Endometrium (tissue), 2 donors: ENCODE measurements around the gene MPP3.
"Not testable (repeated sequence)": the region's sequence is repeated elsewhere in the genome, so short reads cannot be mapped to it uniquely, and the experiment has no call there.

ENCODE experiments used
- FAIRE-seq: peaks from 2 replicates; lab custom pipeline; 2012; peaks lifted over from hg19 to GRCh38; lab: Jason Lieb, UNC
- donor health status: control.
- donor health status: control.

Gene MPP3

DNA sequence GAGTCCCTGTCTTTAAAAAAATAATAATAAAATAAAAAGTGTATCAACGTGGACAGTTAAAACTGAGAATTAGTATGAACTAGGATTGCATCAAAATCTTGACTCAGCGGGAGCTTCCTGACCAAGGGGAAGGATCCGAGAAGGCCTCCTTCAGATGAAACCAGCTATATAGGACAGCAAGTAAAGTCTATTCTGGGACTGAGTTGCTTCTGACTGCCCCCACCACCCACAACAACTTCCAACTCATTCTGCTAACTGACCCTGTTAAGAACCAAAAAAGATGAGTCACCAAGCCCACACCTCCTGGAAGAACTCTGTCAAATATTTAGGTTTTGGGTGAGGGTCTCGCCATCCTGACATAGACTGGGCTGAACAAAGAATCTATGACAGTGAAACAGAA lies 24.9 kb downstream of the MPP3 start:
- FAIRE-seq, result no peak

DNA sequence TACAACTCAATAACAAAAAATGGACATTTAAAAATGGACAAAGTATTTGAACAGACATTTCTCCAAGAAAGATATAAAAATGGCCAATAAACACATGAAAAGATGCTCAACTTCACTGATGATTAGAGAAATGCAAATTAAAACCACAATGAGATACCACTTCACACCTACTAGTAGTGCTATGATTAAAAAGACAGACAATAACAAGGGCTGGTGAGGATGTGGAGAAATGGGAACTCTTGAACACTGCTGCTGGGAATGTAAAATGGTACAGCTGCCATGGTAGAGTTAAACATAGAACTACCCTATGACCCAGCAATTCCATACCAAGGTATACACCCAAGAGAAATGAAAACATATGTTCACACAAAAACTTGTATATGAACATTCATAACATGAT lies 27.8 kb downstream of the MPP3 start:
- FAIRE-seq, result no peak

DNA sequence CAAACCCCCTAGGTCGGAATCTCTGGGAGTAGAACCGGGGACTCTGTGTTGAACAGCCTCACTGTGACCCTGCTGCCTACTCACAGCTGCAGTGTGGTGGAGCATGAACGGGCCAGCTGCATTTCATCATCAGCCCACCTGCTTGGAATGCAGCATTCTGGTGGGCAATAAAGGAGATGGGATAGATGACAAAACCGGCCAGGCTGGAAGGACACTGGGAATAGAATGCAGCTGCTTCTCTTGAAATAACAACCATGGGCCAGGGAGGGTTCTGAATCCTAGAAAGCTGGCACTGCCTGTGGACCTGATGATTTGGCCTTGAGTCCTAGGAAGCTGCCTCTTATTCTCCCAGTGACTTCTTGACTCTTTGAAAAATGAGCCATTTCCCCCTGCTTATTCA lies 29.2 kb downstream of the MPP3 start:
- no peak for FAIRE-seq

DNA sequence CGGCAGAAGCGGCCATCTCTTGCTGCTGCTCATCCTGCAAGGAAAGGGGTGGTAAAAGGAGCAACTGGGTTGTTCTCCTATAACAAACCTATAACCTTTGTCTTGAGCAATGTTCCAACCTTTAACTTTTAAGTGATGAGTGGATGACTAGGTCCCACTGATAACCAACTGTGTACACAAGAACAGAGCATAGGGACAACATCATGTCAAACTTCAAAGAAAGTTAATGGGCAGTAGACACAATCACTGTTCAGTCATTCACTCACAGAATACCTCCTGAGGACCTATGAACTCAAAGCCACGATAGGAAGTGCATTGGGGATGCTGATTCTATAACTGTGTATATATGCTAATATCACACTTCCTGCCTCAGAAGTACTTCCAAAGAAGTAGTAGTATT lies 31.1 kb downstream of the MPP3 start:
- no peak for FAIRE-seq

DNA sequence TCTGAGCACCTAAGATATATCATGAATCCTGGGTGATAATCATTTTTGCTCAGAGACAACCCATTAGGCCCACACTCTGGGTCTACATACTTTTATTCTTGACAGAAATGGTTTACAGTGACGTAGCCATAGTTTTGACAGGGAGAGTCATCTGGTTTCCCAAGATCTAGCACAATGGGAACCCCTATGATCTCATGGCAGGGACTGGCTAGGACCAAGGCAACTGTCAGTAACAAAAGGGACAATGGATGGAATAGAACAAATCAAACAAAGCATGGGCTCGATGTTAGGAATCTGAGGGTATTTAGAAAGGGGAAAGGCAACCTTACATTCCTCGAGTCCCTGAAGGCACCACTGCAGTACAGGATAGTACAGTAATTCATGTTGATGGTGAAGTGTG lies 32.2 kb downstream of the MPP3 start:
- FAIRE-seq, result no peak

DNA sequence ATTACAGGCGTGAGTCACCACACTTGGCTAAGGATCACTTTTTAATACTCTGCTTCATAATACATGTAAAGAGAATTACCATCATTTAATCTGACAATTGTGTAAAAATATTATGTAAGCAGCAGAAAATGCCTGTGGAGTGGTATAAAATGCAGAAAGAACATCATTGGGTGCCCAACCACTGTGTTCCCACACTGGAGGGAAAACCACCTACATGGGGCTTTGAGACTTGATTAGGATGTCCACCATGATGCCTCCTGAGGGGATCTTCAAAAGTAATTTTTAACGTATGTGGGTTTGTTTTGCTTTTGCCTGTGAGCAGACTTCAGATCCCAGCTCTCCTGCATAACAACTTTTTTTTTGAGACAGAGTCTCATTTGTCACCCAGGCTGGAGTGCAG lies 33.9 kb downstream of the MPP3 start:
- FAIRE-seq, result no peak

DNA sequence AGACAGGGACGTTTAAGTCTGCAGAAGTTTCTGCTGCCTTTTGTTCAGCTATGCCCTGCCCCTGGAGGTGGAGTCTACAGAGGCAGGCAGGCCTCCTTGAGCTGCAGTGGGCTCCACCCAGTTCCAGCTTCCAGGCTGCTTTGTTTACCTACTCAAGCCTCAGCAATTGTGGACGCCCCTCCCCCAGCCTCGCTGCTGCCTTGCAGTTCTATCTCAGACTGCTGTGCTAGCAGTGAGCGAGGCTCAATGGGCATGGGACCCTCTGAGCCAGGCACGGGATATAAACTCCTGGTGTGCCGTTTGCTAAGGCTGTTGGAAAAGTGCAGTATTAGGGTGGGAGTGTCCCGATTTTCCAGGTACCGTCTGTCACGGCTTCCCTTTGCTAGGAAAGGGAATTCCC lies 34.9 kb downstream of the MPP3 start:
- not testable (repeated sequence) for FAIRE-seq

DNA sequence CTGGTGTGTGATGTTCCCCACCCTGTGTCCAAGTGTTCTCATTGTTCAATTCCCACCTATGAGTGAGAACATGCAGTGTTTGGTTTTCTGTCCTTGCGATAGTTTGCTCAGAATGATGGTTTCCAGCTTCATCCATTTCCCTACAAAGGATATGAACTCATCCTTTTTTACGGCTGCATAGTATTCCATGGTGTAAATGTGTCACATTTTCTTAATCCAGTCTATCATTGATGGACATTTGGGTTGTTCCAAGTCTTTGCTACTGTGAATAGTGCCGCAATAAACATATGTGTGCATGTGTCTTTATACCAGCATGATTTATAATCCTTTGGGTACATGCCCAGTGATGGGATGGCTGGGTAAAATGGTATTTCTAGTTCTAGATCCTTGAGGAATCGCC lies 40.3 kb downstream of the MPP3 start:
- not testable (repeated sequence) for FAIRE-seq

DNA sequence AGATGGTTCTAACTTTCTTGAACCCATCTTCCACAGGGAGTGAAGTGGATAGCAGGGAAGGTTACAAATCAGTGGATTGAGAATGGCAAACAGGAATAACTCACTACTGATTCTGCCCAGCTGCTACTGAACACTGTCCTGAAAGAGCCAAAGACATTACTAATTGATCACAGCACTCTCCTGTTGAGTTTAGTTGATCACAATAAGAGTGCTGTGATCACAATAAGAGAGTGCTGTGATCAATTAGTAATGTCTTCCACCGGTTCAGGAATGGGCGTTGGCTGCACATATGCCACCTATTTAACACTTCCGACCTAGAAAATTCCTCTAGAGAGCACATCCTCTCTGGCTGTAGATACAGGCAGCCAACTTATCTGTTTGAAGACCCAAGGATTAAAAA lies 41.4 kb downstream of the MPP3 start:
- no peak for FAIRE-seq

DNA sequence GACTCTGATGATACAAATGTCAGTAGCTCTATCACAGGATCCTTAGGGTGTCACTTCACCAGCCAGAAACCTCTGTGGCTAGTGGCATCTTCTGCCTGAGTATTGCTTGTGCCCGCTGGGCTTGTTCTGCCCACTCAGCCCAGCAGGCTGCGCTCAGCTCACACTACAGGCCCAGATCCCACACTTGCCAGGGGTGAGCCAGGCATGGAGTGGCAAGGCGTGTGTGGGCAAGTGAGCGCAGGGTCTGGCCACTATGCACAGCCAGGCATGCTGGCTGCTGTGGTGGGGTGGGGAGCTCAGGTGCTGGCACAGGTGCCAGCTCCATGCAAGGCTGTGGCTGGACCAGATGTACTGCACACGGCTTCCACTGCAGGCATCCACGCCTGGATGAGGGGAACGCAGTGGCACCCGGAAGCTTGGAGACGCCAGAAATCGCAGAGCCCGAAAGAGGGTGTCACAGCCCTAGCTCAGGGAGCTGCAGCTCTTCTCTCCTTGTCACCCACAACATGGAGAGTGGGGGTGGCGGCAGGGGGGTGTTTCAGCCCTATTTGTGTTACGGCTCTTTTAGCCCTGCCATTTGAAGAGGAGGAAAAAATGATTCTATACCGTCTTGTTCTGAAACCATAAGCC lies 42.5 kb downstream of the MPP3 start:
- no peak for FAIRE-seq

DNA sequence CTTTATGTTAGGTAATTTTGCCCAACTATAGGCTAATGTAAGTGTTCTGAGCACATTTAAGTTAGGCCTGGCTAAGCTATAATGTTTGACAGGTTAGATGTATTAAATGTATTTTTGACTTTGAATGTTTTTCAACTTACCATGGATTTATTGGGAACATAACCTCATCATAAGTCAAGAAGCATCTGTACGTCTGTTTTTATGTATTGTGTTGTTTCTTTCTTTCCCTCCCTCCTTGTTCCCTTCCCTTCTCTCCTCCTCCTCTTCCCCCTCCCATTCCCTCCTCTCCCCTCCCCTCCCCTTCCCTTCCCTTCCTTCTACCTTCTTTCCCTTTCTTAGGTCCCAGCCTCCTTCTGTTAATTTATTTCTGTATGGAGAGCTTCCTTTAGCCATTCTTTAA lies 43.5 kb downstream of the MPP3 start:
- no peak for FAIRE-seq

DNA sequence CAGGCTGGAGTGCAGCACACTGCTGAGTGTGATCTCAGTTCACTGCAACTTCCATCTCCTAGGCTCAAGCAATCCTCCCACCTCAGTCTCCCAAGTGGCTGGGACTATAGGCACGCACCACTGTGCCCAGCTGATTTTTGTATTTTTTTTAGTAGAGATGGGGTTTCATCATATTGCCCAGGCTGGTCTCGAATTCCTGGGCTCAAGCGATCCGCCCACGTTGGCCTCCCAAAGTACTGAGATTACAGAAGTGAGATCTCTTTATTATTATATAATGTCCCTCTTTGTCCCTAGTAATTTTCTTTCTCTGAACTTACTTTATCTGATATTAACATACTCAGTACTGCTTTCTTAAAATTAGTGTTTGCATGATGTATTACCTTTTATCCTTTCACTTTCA lies 44.4 kb downstream of the MPP3 start:
- FAIRE-seq, result no peak

DNA sequence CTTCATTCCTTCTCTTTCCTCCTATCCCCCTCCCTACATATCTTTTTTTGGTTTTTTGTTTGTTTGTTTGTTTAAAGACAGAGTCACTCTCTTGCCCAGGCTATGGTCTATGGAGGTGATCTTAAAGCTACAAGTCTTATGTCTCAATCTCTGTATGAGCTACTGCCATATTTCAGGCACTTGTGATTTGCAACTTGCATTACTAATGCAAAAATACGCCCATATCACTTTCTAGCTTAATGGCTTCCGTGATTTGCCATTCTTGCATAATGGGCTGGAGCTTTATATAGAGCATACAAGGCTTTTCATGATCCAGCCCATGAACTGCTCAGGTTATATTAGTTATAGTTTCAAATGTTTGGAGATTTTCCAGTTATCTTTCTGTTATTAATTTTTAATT lies 45.2 kb downstream of the MPP3 start:
- no peak for FAIRE-seq

DNA sequence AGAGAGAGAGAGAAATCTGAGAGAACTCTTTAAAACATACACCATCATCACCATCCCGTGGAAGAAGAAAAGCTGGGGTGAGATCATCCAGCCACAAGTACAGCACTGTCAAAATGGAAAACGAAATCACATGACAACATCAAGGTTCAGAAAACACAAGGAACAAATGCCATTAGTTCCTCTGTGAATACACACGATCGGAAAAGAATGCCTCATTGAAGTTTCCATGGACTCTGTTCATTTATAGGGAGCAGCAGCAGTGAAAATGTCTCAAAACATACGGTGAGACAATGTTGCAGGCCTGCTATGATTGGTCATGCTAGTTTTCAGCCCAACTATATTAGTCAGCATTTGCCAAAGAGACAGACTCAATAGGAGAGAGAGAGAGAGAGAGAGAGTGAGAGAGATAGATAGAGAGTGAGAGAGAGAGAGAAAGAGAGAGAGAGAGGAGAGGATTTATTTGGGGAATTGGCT lies 48.3 kb downstream of the MPP3 start:
- no peak for FAIRE-seq

DNA sequence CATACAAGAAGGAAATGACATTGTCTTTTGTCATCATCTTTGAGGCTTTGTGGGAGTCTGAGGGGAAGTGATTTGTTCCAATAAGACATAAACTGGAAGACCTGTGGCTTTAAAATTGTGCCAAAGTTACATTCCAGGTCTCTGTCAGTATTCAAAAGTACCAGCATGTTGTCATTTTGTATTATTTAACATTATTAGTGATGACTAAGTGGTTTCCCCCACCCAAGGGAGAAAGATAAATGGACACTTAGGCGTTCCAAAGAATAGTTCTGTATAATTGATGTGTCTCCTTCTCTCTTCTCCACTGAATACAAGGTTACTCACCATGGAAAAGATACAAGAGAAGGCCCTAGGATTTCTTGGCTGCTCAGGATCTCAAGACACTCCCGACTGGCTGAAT lies 48.9 kb downstream of the MPP3 start:
- no peak for FAIRE-seq

DNA sequence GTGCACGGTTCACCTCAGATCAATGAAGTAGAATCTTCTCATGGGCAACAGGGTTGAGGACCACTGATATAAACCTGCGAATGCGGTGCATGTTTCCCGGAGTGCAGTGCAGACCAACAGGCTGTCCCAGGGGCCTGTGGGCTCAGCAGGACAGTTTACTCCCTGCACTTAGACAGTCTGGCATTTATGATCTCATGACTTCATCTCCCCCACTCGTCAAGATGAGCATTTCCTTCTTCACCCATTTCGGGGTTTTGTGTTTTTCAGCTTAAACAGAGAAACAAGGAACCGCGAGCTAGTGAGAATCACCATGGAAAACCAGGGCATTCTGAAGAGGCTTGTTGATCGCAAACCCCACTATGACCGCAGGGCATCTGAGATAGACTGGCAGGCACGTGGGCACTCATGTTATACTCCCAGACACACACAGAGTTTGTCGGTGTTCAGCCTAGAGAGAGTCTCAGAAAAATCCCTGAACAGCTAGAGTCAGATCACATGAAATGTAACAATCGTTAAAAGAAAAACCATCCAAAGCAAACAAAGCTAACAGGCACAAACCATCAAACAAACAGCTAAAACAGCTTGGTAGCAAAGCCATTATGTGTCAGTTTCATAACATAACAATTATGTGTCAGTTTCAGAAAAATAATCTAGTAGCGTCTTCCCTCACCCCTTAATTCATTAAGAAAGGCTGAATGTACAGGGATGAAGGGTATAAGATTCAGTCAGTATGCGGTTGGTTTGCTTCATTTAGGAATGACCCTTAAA lies 49.8 kb downstream of the MPP3 start:
- FAIRE-seq, result no peak

DNA sequence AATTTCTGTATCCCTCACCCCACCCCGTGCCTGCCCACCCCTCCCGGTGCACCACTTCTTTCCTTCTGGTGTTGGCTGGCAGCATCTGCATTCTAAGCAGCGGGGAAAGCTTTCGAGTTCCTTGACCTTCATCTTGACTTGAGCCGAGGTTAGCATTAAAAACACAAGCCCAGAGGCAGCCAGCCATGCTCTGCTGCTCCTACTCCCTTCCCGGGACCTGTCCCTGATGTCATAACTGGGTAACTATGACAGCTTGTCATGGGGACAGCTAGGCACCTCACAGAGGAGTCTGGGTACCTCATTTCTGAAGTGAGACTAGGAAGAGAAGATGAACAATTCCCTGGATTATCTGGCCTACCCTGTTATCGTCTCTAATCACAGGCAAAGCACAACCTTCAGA lies 52.8 kb downstream of the MPP3 start, which contains the start of gene CFAP97D1:
Gene CFAP97D1 (plus strand): TSS at position 301 of the 400 bp plus-strand sequence. CDS start 28 bp downstream, at position 329.
- FAIRE-seq, result no peak

DNA sequence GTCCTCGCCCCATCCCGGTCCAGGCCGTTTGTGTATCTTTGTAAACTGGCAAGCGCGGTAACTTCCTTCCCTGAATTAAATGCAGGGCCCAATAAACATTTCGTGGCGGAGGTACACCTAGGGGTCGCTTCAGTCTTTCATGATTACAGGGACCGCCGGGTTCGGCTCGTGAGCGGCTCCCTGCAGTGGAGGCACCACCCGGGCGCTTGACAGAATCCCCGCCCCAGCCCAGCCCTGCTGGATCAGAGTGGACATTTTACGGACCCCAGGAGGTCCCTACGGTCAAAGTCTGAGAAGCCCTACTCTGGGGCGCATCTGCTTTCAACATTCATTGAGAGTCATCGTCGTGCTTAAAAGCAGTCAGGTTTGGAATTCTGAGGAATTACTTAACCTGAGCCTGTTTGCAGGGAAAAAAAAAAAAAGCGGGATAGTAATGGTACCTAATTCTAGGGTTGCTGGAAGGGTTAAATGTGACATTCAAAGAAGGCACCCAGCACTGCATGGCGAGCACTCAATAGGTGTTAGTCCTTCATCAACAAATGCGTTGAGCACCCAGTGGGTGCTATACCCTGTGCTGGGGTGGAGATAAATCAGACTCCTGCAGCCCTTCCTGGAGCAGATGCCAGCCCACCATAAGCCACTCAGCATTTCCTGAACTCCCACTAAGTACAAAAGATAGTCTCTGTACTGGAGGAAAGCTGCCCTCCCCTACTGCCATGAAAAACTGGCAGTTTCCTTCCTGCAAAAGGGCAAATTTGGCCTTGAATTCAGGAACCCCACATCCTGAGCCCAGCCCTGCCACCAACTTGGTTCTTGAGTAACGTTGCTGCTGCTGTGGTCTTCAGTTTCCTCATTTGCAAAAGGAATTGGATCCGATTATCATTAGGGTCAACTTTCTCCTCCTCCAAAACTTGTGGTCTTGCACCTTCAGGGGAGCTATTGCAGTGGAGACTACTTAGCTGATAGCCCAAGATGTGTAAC lies 53.5 kb downstream of the MPP3 start:
- FAIRE-seq, result no peak

DNA sequence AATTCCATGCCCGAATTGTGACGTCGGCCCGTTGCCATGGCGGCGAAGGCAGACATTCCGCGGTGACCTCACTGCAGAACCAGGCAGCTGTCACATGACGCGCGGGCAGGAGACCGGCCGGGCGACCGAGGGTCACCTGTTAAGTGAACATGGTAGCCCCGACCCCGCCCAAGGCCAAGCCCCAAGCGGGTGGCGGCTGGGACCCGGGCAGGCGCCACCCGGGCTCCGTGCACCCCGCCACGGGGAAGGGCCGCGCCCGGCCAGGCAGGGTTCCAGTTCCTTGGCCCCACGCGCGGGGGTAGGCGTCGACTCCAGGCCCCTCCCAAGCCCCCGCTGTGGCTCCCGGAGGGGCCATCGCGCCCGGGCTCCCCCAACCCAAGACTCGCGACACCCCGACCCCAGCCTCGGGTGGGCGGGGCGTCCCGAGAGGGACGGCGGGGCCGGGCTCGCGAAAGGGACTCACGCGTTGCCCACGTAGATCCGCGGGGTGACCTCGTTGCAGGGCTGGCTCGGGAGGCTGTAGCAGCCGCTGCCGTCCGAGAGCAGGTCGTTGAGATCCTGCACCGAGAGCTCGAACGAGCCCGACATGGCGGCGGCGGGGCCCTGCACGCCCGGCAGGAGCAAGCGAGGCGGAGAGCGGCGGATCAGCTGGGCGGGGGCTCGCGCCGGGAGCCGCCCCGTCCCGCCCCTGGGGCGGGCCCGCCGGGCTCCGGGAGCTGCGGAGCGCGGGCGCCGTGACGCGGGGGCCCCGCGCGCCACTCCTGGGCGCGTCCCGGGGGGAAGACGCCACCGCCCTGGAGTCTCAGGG lies 54.4 kb downstream of the MPP3 start, which contains the start of gene DUSP3:
Gene DUSP3 (minus strand): TSS at position 641 of the 808 bp plus-strand sequence. CDS start 53 bp downstream, at position 588.
- FAIRE-seq, result no peak

DNA sequence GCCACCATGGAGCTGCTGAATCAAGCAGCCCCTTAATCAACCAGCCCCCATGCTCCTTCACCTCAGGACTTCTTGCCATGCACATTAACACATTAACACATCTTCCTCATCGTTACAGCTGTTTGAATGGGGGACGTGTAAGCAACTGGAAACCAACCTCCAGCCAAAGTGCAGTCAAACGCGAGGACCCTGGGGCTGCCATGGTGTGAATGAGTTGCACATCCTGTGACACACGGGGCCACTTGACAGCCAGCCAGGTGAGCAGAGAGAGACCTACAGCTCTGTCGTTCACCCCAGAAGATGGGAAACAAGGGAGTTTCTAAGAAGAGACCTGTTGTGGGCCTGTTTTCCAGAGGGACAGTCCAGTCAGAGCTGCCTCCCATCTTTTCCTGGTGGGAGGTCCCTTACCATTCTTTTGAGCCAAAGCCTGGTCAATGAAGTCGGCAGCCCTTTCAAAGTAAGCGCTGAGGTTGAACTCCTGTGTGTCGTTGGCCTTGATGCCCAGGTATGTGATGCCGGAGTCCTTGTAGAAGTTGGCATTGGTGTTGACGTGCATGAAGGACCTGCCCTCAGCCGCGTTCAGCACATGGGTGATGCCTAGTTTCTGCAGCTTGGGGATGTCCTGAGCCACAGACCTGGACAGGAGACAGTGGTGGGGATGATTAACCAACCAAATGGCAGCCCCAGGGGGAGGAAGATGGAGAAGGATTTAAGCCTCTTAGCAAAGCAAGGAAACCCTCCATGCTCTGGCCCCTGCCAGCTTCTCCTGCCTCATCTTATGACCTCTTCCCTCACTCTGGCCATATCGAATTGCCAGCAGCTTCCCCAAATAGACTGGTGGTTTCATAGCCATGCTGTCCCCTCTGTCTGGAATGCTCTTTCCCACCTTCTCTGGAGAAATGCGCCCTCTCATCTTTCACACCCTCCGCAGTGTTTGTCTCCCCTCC lies 58.4 kb downstream of the MPP3 start:
- no peak for FAIRE-seq
